Aorta (tissue), 5 donors: Measurements from ENCODE around the gene KRT33A. TPM values are rescaled to one million over a fixed set of nuclear protein-coding genes. Genes with fewer than 3 reads are reported as not detected.
"Not testable (repeated sequence)": the region's sequence is repeated elsewhere in the genome, so short reads cannot be mapped to it uniquely, and the experiment has no call there.

ENCODE experiments used
- ATAC-seq: fragments of 200-7000 bp; cut with Tn5 transposase; one replicate; pipeline ENCODE4 v1.9.1; 2022; ENCODE audit warnings: moderate library complexity; ENCODE audit not compliant: low FRiP score
- DNase-seq, 2 donors: peaks; one replicate each; pipeline ENCODE4 v3.0.0-alpha.2; 2020
- H3K27ac ChIP-seq, 2 donors: one replicate each; pipeline ENCODE4 v1.5.1; 2013; ENCODE audit warnings: low read length in 2 of 2, mild to moderate bottlenecking in 2 of 2, moderate library complexity in 2 of 2, control low read depth in 1 of 2, inconsistent platforms in 1 of 2, low read depth in 1 of 2
- H3K27me3 ChIP-seq, 2 donors: one replicate each; pipeline ENCODE4 v1.6.1; 2013; ENCODE audit warnings: control low read depth in 1 of 2, low read length in 1 of 2, mild to moderate bottlenecking in 1 of 2, moderate library complexity in 1 of 2; ENCODE audit not compliant: insufficient read depth in 2 of 2, control insufficient read depth in 1 of 2
- H3K36me3 ChIP-seq, 2 donors: one replicate each; pipeline ENCODE4 v1.6.1; 2013; ENCODE audit warnings: control low read depth in 1 of 2, low read length in 1 of 2, mild to moderate bottlenecking in 1 of 2; ENCODE audit not compliant: insufficient read depth in 2 of 2, control insufficient read depth in 1 of 2
- H3K4me1 ChIP-seq, 2 donors: one replicate each; pipeline ENCODE4 v1.6.1; 2013; ENCODE audit warnings: low read length in 2 of 2, control low read depth in 1 of 2, mild to moderate bottlenecking in 1 of 2, moderate library complexity in 1 of 2; ENCODE audit not compliant: insufficient read depth in 2 of 2, control insufficient read depth in 1 of 2
- H3K4me3 ChIP-seq, 2 donors: one replicate each; pipeline ENCODE4 v1.5.1; 2013; ENCODE audit warnings: low read length in 2 of 2, control low read depth in 1 of 2, mild to moderate bottlenecking in 1 of 2
- H3K9me3 ChIP-seq: one replicate; pipeline ENCODE4 v1.6.1; 2013; ENCODE audit warnings: mild to moderate bottlenecking, low read length; ENCODE audit not compliant: control insufficient read depth
- WGBS, 2 donors: extraction: QIAGEN DNeasy Blood & Tissue Kit; methylation state at CpG; one replicate each; pipeline ENCODE4 v1.1.7; 2013; 5-methylcytosine and 5-hydroxymethylcytosine counted together
- intact Hi-C, 2 donors: fragments of 100-400 bp; cut with DNase I; formaldehyde crosslinking; loops; one replicate each; pipeline versions ENCODE4 v1.14.2 to v1.15.0; 2022
- polyA plus RNA-seq, 2 donors: library from polyadenylated mRNA; stranded (reverse); fragments of 200-250 nt; gene quantifications; one replicate each; pipeline ENCODE4 v1.2.3, GENCODE V29; 2013
- total RNA-seq, 2 donors: library from RNA; stranded (reverse); fragmentation: NEBNext Ultra II Directional; extraction: Animal tissue kit (Norgen Biotek cat#: 25700); gene quantifications; one replicate each; pipeline ENCODE4 v1.2.1, GENCODE V29; 2021
- donor health status: healthy with polysubstance abuse.
- donor health status: Bipolar disorder and iron deficiency.
- donor health status: DM: no; HTN: no; CAD: no.
- donor health status: DM: no; HTN: no; CAD: no.
- donor health status: DM: yes; HTN: yes; CAD: no.

Gene KRT33A
- total and polyA plus RNA-seq, 4 donors = not detected

- intact Hi-C loops = no loop called here
- ATAC-seq (no peak), DNase-seq (no peak)
- Histone ChIP-seq H3K36me3 (no peaks in the 10 kb centered on the region), H3K27me3 (no peaks in the 10 kb centered on the region), H3K4me3 (no peak overlapping the region), H3K27ac (no peak overlapping the region), H3K4me1 (no peaks in the 10 kb centered on the region), H3K9me3 (peaks cover 4% of the 10 kb centered on the region)
- 45 to 48% methylated on average over 2 of the region's 2 CpGs for WGBS, 2 donors
Observed at GRCh38 chr17:41391535-41391934, 40.9 kb upstream of the KRT33A start.

- intact Hi-C loops = no loop called here
- no peak for DNase-seq
Observed at GRCh38 chr17:41390411-41390938, 39.8 kb upstream of the KRT33A start.

GRCh38 chr17:41387670-41388069 lies 37.0 kb upstream of the KRT33A start:
- no peak for DNase-seq
- H3K9me3 ChIP-seq = peaks cover 4% of the 10 kb centered on the region

More at GRCh38 chr17:41390411-41390938, 39.8 kb upstream of the KRT33A start:
- no peaks in the 10 kb centered on the region for H3K36me3 ChIP-seq
- H3K4me1 ChIP-seq = no peaks in the 10 kb centered on the region
- WGBS, 2 donors = 46 to 47% methylated on average over 7 of the region's 7 CpGs
- no peak overlapping the region for H3K4me3 ChIP-seq
- ATAC-seq = no peak
- H3K27me3 ChIP-seq = no peaks in the 10 kb centered on the region
- no peak overlapping the region for H3K27ac ChIP-seq
- H3K9me3 ChIP-seq = peaks cover 4% of the 10 kb centered on the region

GRCh38 chr17:41386227-41386626 lies 35.6 kb upstream of the KRT33A start:
- no peaks in the 10 kb centered on the region for H3K36me3 ChIP-seq
- no peaks in the 10 kb centered on the region for H3K27me3 ChIP-seq
- ATAC-seq (no peak), DNase-seq (no peak)
- H3K27ac ChIP-seq = no peak overlapping the region
- no peak overlapping the region for H3K4me3 ChIP-seq
- intact Hi-C loops = no loop called here
- no peaks in the 10 kb centered on the region for H3K4me1 ChIP-seq
- peaks cover 4% of the 10 kb centered on the region for H3K9me3 ChIP-seq
- 95 to 97% methylated on average over 1 of the region's 1 CpG for WGBS, 2 donors

More at GRCh38 chr17:41387670-41388069, 37.0 kb upstream of the KRT33A start:
- H3K36me3 ChIP-seq = no peaks in the 10 kb centered on the region
- no peaks in the 10 kb centered on the region for H3K27me3 ChIP-seq
- no peaks in the 10 kb centered on the region for H3K4me1 ChIP-seq
- no peak for ATAC-seq
- no peak overlapping the region for H3K4me3 ChIP-seq
- H3K27ac ChIP-seq = no peak overlapping the region
- 60 to 64% methylated on average over 4 of the region's 4 CpGs for WGBS, 2 donors
- intact Hi-C loops = no loop called here

GRCh38 chr17:41383690-41384089 lies 33.1 kb upstream of the KRT33A start:
- no peak for ATAC-seq
- intact Hi-C loops = no loop called here

GRCh38 chr17:41382394-41382793 lies 31.8 kb upstream of the KRT33A start:
- Histone ChIP-seq H3K27ac (no peak overlapping the region), H3K36me3 (no peaks in the 10 kb centered on the region), H3K4me1 (no peaks in the 10 kb centered on the region), H3K27me3 (no peaks in the 10 kb centered on the region), H3K4me3 (no peak overlapping the region), H3K9me3 (peaks cover 3% of the 10 kb centered on the region)
- intact Hi-C loops = no loop called here
- no peak for DNase-seq
- ATAC-seq = no peak
- WGBS, 2 donors = 80 to 93% methylated on average over 1 of the region's 1 CpG

More at GRCh38 chr17:41383690-41384089, 33.1 kb upstream of the KRT33A start:
- H3K36me3 ChIP-seq = no peaks in the 10 kb centered on the region
- no peak overlapping the region for H3K27ac ChIP-seq
- H3K4me1 ChIP-seq = no peaks in the 10 kb centered on the region
- 96 to 97% methylated on average over 1 of the region's 1 CpG for WGBS, 2 donors
- peaks cover 4% of the 10 kb centered on the region for H3K9me3 ChIP-seq
- no peaks in the 10 kb centered on the region for H3K27me3 ChIP-seq
- no peak overlapping the region for H3K4me3 ChIP-seq
- DNase-seq = no peak

GRCh38 chr17:41381943-41382342 lies 31.3 kb upstream of the KRT33A start, which contains the start of gene KRT34:
TSS of gene KRT34 (minus strand) at chr17:41382306. CDS start at chr17:41382246, 60 bp downstream.
- DNase-seq, intact Hi-C loops, H3K9me3 ChIP-seq, H3K27ac ChIP-seq, ATAC-seq, H3K27me3 ChIP-seq, H3K36me3 ChIP-seq, H3K4me3 ChIP-seq, H3K4me1 ChIP-seq: not testable (repeated sequence)
- 89 to 91% methylated on average over 13 of the region's 13 CpGs for WGBS, 2 donors

- H3K4me1 ChIP-seq, DNase-seq, H3K9me3 ChIP-seq, H3K27ac ChIP-seq, ATAC-seq, H3K27me3 ChIP-seq, H3K36me3 ChIP-seq, H3K4me3 ChIP-seq, intact Hi-C loops: not testable (repeated sequence)
- WGBS, 2 donors = 80 to 81% methylated on average over 7 of the region's 7 CpGs
Observed at GRCh38 chr17:41380091-41380490, 29.5 kb upstream of the KRT33A start.

- no peaks in the 10 kb centered on the region for H3K4me1 ChIP-seq
- H3K36me3 ChIP-seq = no peaks in the 10 kb centered on the region
- intact Hi-C loops = no loop called here
- DNase-seq (no peak), ATAC-seq (no peak)
- no peaks in the 10 kb centered on the region for H3K27me3 ChIP-seq
- WGBS, 2 donors = 3 to 4% methylated on average over 2 of the region's 2 CpGs
- H3K27ac ChIP-seq = no peak overlapping the region
- no peaks in the 10 kb centered on the region for H3K9me3 ChIP-seq
- no peak overlapping the region for H3K4me3 ChIP-seq
Observed at GRCh38 chr17:41377546-41377945, 26.9 kb upstream of the KRT33A start.
